MM.1S (cell line): ENCODE data around the gene DIO3.

ENCODE experiments used
- DNase-seq: peaks from one replicate; pipeline ENCODE4 v3.0.0-alpha.2; 2015
- H2AFZ ChIP-seq: fragments of 300-600 bp; sonication (generic); 2 replicates; pipeline ENCODE4 v1.6.0; 2016; ENCODE audit warnings: antibody characterized with exemption, low read length
- H3F3A ChIP-seq: fragments of 300-600 bp; sonication (generic); 2 replicates; pipeline ENCODE4 v1.6.1; 2016; ENCODE audit warnings: mild to moderate bottlenecking, antibody characterized with exemption, low read length, moderate library complexity, mixed read lengths; ENCODE audit not compliant: insufficient read depth
- H3K27ac ChIP-seq: fragments of 300-600 bp; sonication (generic); 2 replicates; pipeline ENCODE4 v1.5.1; 2016; ENCODE audit warnings: mild to moderate bottlenecking, low read length
- H3K27me3 ChIP-seq: fragments of 300-600 bp; sonication (generic); replicated peaks from 2 replicates; pipeline ENCODE4 v1.6.0; 2016; ENCODE audit warnings: low read length; ENCODE audit not compliant: insufficient read depth
- H3K36me3 ChIP-seq: fragments of 300-600 bp; sonication (generic); replicated peaks from 2 replicates; pipeline ENCODE4 v1.6.1; 2016; ENCODE audit warnings: mild to moderate bottlenecking, low read length, mixed read lengths; ENCODE audit not compliant: insufficient read depth
- H3K4me1 ChIP-seq: fragments of 300-600 bp; sonication (generic); 2 replicates; pipeline ENCODE4 v1.6.1; 2016; ENCODE audit warnings: low read length, mixed read lengths
- H3K4me2 ChIP-seq: fragments of 300-600 bp; sonication (generic); 2 replicates; pipeline ENCODE4 v1.6.0; 2016; ENCODE audit warnings: low read depth, low read length
- H3K4me3 ChIP-seq: fragments of 300-600 bp; sonication (generic); 2 replicates; pipeline ENCODE4 v1.5.1; 2016; ENCODE audit warnings: low read length, mixed read lengths
- H3K79me2 ChIP-seq: fragments of 300-600 bp; sonication (generic); 2 replicates; pipeline ENCODE4 v1.6.1; 2016; ENCODE audit warnings: mixed run types, low read length, mixed read lengths
- H3K9ac ChIP-seq: fragments of 300-600 bp; sonication (generic); 2 replicates; pipeline ENCODE4 v1.6.1; 2016; ENCODE audit warnings: low read length, mixed read lengths
- H3K9me2 ChIP-seq: fragments of 300-600 bp; sonication (generic); replicated peaks from 2 replicates; pipeline ENCODE4 v1.6.1; 2016; ENCODE audit warnings: mild to moderate bottlenecking, low read length, mixed read lengths; ENCODE audit not compliant: insufficient read depth
- H3K9me3 ChIP-seq: fragments of 300-600 bp; sonication (generic); replicated peaks from 2 replicates; pipeline ENCODE4 v1.6.1; 2016; ENCODE audit warnings: mild to moderate bottlenecking, low read length, mixed read lengths; ENCODE audit not compliant: insufficient read depth
- H4K20me1 ChIP-seq: fragments of 300-600 bp; sonication (generic); 2 replicates; pipeline ENCODE4 v1.6.1; 2016; ENCODE audit warnings: mild to moderate bottlenecking, low read length, moderate library complexity, mixed read lengths; ENCODE audit not compliant: insufficient read depth
- CTCF ChIP-seq: fragments of 300-600 bp; sonication (generic); IDR thresholded peaks from 2 replicates; pipeline ENCODE4 v1.5.1; 2016; ENCODE audit warnings: antibody characterized with exemption, low read length, mixed read lengths
- EZH2 ChIP-seq: fragments of 300-600 bp; sonication (generic); optimal IDR thresholded peaks from 2 replicates; pipeline ENCODE3; 2017; ENCODE audit warnings: low read depth, mild to moderate bottlenecking, antibody characterized with exemption, low read length, mixed read lengths
- EZH2phosphoT487 ChIP-seq: fragments of 300-600 bp; sonication (generic); IDR thresholded peaks from 2 replicates; pipeline ENCODE4 v1.6.1; 2018; ENCODE audit warnings: antibody characterized with exemption, low read length

Gene DIO3

DNA sequence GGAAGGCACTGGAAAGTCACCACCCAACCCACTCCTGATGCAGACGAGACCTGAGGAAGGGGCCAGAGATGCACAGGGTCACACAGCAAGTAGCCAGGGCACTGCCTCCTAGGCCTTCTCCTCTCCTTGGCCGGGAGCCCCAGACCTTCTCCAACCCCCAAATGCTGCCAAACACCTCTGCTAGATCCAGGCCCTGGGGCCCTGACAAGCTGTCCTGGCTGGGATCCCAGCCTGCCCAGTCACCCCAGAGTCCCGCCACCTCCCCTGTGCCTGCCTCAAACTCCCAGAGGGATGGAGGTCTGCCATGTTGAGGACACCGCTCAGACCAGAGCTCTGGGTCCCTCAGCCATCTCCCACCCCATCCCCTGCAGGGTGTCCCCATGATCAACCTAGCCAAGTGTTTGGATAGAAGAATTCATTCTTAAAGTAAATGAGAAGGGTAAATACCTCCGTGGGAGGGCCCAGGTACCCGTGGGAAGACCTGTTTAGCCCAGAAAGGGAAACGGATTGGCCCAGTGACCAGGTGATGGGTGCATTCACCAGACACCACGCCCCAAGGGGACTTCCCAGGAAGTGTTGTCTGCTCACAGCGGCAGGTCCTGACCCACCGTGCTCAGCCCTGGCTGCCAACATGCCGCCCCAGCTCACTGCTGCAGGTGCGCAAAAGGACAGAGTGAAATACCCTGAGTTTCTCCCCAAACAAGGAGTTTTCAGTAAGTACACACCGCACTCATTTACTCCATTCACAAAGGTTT is 4.6 kb upstream of the DIO3 start:
- Histone ChIP-seq H3K9me3 (no peaks in the 10 kb centered on the region), H2AFZ (no peak overlapping the region), H3K4me3 (no peak overlapping the region), H4K20me1 (no peaks in the 10 kb centered on the region), H3K79me2 (no peaks in the 10 kb centered on the region), H3K27ac (no peak overlapping the region), H3F3A (no peaks in the 10 kb centered on the region), H3K4me1 (no peaks in the 10 kb centered on the region), H3K9me2 (no peaks in the 10 kb centered on the region), H3K36me3 (no peaks in the 10 kb centered on the region), H3K9ac (no peak overlapping the region), H3K4me2 (no peak overlapping the region), H3K27me3 (no peaks in the 10 kb centered on the region; the same call in 1 of the 2 replicates)
- no peak for DNase-seq
- TF ChIP-seq EZH2 (no peak), CTCF (no peak), EZH2phosphoT487 (no peak)

GRCh38 chr14:101557321-101557695 is 4.0 kb upstream of the DIO3 start:
- TF ChIP-seq EZH2phosphoT487 (no peak), CTCF (no peak), EZH2 (no peak)
- no peak overlapping the region for H3K27ac ChIP-seq
- no peaks in the 10 kb centered on the region for H3K9me3 ChIP-seq
- no peak overlapping the region for H2AFZ ChIP-seq
- no peaks in the 10 kb centered on the region for H4K20me1 ChIP-seq
- H3F3A ChIP-seq = no peaks in the 10 kb centered on the region
- no peak for DNase-seq
- H3K4me2 ChIP-seq = no peak overlapping the region
- H3K36me3 ChIP-seq = no peaks in the 10 kb centered on the region
- H3K9ac ChIP-seq = no peak overlapping the region
- no peaks in the 10 kb centered on the region for H3K79me2 ChIP-seq
- no peaks in the 10 kb centered on the region; the same call in 1 of the 2 replicates for H3K27me3 ChIP-seq
- no peak overlapping the region for H3K4me3 ChIP-seq
- no peaks in the 10 kb centered on the region for H3K4me1 ChIP-seq
- no peaks in the 10 kb centered on the region for H3K9me2 ChIP-seq

DNA sequence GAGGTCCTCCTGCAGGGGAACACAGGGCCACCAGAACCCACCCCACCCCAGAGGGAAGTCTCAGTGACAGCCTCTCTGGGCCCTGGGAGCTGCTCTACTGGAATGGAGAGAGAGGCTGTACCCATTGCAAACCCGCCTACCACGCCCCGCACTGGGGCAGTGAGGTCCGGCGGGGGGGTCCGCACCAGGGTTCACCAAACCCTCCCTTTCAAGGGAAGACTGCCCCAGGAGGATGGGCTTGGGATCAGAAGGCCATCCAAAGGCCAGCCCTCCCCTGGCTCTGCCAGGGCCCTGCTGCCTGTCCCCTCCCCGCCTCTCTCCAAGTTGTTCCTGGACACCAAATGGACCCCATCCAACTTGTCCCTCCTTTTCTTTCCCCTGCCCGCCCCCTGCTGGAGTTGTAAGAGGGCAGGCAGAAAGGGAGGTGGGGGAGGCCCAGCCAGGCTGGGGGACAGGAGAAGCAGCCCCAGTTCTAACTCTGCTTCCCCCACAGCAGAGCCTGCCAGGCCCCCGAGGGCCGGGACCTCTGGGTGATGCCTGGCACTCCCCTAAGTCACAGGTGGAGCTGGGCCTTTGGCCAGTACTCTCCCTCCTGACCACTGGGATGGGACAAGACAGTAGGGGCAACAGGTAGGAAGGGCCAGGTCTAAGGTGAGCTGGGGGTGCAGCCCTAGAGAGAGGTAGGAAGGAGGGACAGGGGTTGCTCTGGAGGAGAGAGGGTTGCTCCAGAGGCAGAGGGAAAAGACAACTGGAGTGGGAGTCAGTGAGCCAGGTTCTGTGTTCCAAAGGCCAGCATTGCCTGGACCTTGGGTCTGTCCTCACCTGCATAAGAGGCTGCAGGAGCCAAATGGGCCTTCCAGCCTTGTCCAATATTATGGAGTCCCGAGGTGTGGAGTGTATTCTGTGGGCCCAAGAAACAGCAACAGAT is 3.2 kb upstream of the DIO3 start:
- Histone ChIP-seq H3K27ac (no peak overlapping the region), H3K4me1 (no peaks in the 10 kb centered on the region), H3K36me3 (no peaks in the 10 kb centered on the region), H3K4me2 (no peak overlapping the region), H3K9me3 (no peaks in the 10 kb centered on the region), H2AFZ (no peak overlapping the region), H3F3A (no peaks in the 10 kb centered on the region), H4K20me1 (no peaks in the 10 kb centered on the region), H3K9ac (no peak overlapping the region), H3K27me3 (no peaks in the 10 kb centered on the region; the same call in 1 of the 2 replicates), H3K79me2 (no peaks in the 10 kb centered on the region), H3K9me2 (no peaks in the 10 kb centered on the region), H3K4me3 (no peak overlapping the region)
- TF ChIP-seq EZH2phosphoT487 (no peak), EZH2 (no peak), CTCF (no peak)
- no peak for DNase-seq
